ENCODE data around the gene ZGLP1. TPM values are rescaled to one million over a fixed set of nuclear protein-coding genes. Genes with fewer than 3 reads are reported as not detected.

ZGLP1 gene
- 1 to 10 TPM; 1.4 to 2.2 (median 1.9) TPM for total RNA-seq
- total RNA-seq (2013), result 5.0 TPM

GRCh38 chr19:10309423-10309822, at the start of gene ZGLP1:
ZGLP1 (minus strand) TSS chr19:10309815.
- H3K4me1 Mint-ChIP-seq, result peaks cover 0 to 2% of the 10 kb centered on the region in 2 donors
- H3K27me3 ChIP-seq (ENCODE audit: control insufficient read depth, insufficient read depth, low read length), result no peaks in the 10 kb centered on the region
- H3K4me3 Mint-ChIP-seq, result no peak within 1 kb of the TSS

GRCh38 chr19:10356431-10356830, 46.8 kb upstream of the ZGLP1 start:
- Mint-ChIP-seq H3K4me1 (no peaks in the 10 kb centered on the region), H3K27ac (no peak overlapping the region), H3K27me3 (ENCODE audit: low read depth in 2 of 2) (no peaks in the 10 kb centered on the region), H3K36me3 (no peaks in the 10 kb centered on the region), H3K4me3 (no peak overlapping the region), H3K9me3 (no peaks in the 10 kb centered on the region)
- no peak for ATAC-seq
- no peak for TF ChIP-seq CTCF (IDR thresholded peaks at IDR 0.05)
- Histone ChIP-seq H3K27ac (ENCODE audit: low read length) (no peak overlapping the region), H3K9me3 (ENCODE audit: control insufficient read depth, insufficient read depth, low read length) (no peaks in the 10 kb centered on the region), H3K36me3 (ENCODE audit: control insufficient read depth, insufficient read depth, low read length) (peaks cover 53% of the 10 kb centered on the region), H3K4me3 (ENCODE audit: low read length) (no peak overlapping the region), H3K4me1 (ENCODE audit: control insufficient read depth, insufficient read depth, low read length) (no peaks in the 10 kb centered on the region), H3K27me3 (ENCODE audit: control insufficient read depth, insufficient read depth, low read length) (no peaks in the 10 kb centered on the region)
- DNase-seq, result no peak
- 98% methylated on average over 12 of the region's 12 CpGs for WGBS (ENCODE audit: insufficient coverage)
- intact Hi-C loops (cut with micrococcal nuclease), result no loop called here

More at GRCh38 chr19:10309423-10309822, at the start of gene ZGLP1:
- Mint-ChIP-seq H3K36me3 (no peaks in the 10 kb centered on the region), H3K27ac (no peak within 1 kb of the TSS), H3K27me3 (ENCODE audit: low read depth in 2 of 2) (no peaks in the 10 kb centered on the region), H3K9me3 (no peaks in the 10 kb centered on the region)
- Histone ChIP-seq H3K36me3 (ENCODE audit: control insufficient read depth, insufficient read depth, low read length) (no peaks in the 10 kb centered on the region), H3K4me3 (ENCODE audit: low read length) (no peak within 1 kb of the TSS), H3K27ac (ENCODE audit: low read length) (no peak within 1 kb of the TSS), H3K4me1 (ENCODE audit: control insufficient read depth, insufficient read depth, low read length) (peaks cover 10% of the 10 kb centered on the region), H3K9me3 (ENCODE audit: control insufficient read depth, insufficient read depth, low read length) (no peaks in the 10 kb centered on the region)
- intact Hi-C loops (cut with micrococcal nuclease), result no loop called here
- ATAC-seq (no peak), DNase-seq (no peak)
- no peak for TF ChIP-seq CTCF (IDR thresholded peaks at IDR 0.05)
- 94% methylated on average over 23 of the region's 24 CpGs for WGBS (ENCODE audit: insufficient coverage)

GRCh38 chr19:10353793-10354391, 44.3 kb upstream of the ZGLP1 start:
- no peaks in the 10 kb centered on the region for H3K9me3 Mint-ChIP-seq
- Histone ChIP-seq H3K27me3 (ENCODE audit: control insufficient read depth, insufficient read depth, low read length) (no peaks in the 10 kb centered on the region), H3K36me3 (ENCODE audit: control insufficient read depth, insufficient read depth, low read length) (peaks cover 47% of the 10 kb centered on the region), H3K9me3 (ENCODE audit: control insufficient read depth, insufficient read depth, low read length) (no peaks in the 10 kb centered on the region), H3K4me1 (ENCODE audit: control insufficient read depth, insufficient read depth, low read length) (no peaks in the 10 kb centered on the region), H3K4me3 (ENCODE audit: low read length) (no peak overlapping the region), H3K27ac (ENCODE audit: low read length) (no peak overlapping the region)
- no peak overlapping the region for H3K4me3 Mint-ChIP-seq
- intact Hi-C loops (cut with micrococcal nuclease), result no loop called here
- DNase-seq, result peak in 1 of 2 donors; percentile 56
- no peaks in the 10 kb centered on the region for H3K4me1 Mint-ChIP-seq
- H3K27ac Mint-ChIP-seq, result no peak overlapping the region
- TF ChIP-seq CTCF (IDR thresholded peaks at IDR 0.05), result no peak
- WGBS (ENCODE audit: insufficient coverage), result 98% methylated on average over 32 of the region's 32 CpGs
- ATAC-seq, result peak in 2 of 3 donors; percentile 24 to 65
- H3K27me3 Mint-ChIP-seq (ENCODE audit: low read depth in 2 of 2), result no peaks in the 10 kb centered on the region
- no peaks in the 10 kb centered on the region for H3K36me3 Mint-ChIP-seq

Data from natural killer cell (primary cell).